Gastrocnemius medialis (tissue), 4 donors: ENCODE measurements around the gene CACNA1S. TPM values are rescaled to one million over a fixed set of nuclear protein-coding genes. Genes with fewer than 3 reads are reported as not detected.

ENCODE experiments used
- ATAC-seq, 2 donors: fragments of 150-250 bp; one replicate each; pipeline ENCODE4 v1.9.1; 2016
- DNase-seq, 2 donors: peaks; one replicate each; pipeline ENCODE4 v3.0.0-alpha.2; 2019
- H3K27ac ChIP-seq, 4 donors: fragments of 200-600 bp; sonication (generic); 1 replicate in 1 of 4; 2 replicates in 3 of 4; pipeline ENCODE4 v1.5.1; 2016 to 2018; ENCODE audit warnings: mild to moderate bottlenecking in 2 of 4, moderate library complexity in 1 of 4
- H3K27me3 ChIP-seq, 3 donors: fragments of 200-600 bp; sonication (generic) in 2 of 3; 1 replicate in 1 of 3; 2 replicates in 2 of 3; pipeline versions ENCODE4 v1.5.1 to v1.6.0; 2016 to 2019; ENCODE audit warnings: mild to moderate bottlenecking in 1 of 3, moderate library complexity in 1 of 3
- H3K36me3 ChIP-seq, 2 donors: fragments of 200-600 bp; sonication (generic) in 1 of 2; one replicate each; pipeline ENCODE4 v1.5.1; 2017 to 2018
- H3K4me1 ChIP-seq, 2 donors: fragments of 200-600 bp; sonication (generic) in 1 of 2; one replicate each; pipeline ENCODE4 v1.5.1; 2016 to 2017; ENCODE audit warnings: mild to moderate bottlenecking in 2 of 2
- H3K4me3 ChIP-seq, 4 donors: fragments of 200-600 bp; sonication (generic) in 3 of 4; 1 replicate in 1 of 4; 2 replicates in 3 of 4; pipeline ENCODE4 v1.5.1; 2016 to 2019; ENCODE audit warnings: mild to moderate bottlenecking in 2 of 4
- H3K9me3 ChIP-seq, 3 donors: fragments of 200-600 bp; sonication (generic) in 2 of 3; 1 replicate in 1 of 3; 2 replicates in 2 of 3; pipeline ENCODE4 v1.5.1; 2016 to 2019
- POLR2A ChIP-seq, 2 donors: fragments of 450-650 bp; IDR thresholded peaks; one replicate each; pipeline ENCODE4 v1.6.1; 2017; ENCODE audit warnings: antibody characterized with exemption in 2 of 2, mild to moderate bottlenecking in 2 of 2, moderate library complexity in 2 of 2
- in situ Hi-C, 4 donors: fragments of 200-750 bp; cut with MboI; loops; one replicate each; pipeline versions ENCODE4 v1.15.0 to v1.8.0; 2017; ENCODE audit warnings: low sequenced_read_pairs in 4 of 4
- intact Hi-C: fragments of 100-400 bp; cut with DNase I; formaldehyde crosslinking; loops from one replicate; pipeline ENCODE4 v1.15.1; 2023; ENCODE audit warnings: low total_unique reads
- total RNA-seq, 4 donors: library from RNA; depleted of rRNA; stranded (reverse); fragments of >200 nt; gene quantifications; one replicate each; pipeline versions ENCODE4 v1.1.0 to v1.2.3, GENCODE V29; 2016
- TF ChIP-seq, protein P1 (sequence below), 5 experiments: fragments of 450-650 bp in 3 of 5; fragments of 200-600 bp in 2 of 5; sonication (generic) in 2 of 5; IDR thresholded peaks in 4 of 5; conservative IDR thresholded peaks in 1 of 5; 1 replicate in 4 of 5; 2 replicates in 1 of 5; pipeline ENCODE4 v1.5.1; 2016 to 2019; ENCODE audit warnings: antibody characterized with exemption in 5 of 5, mild to moderate bottlenecking in 3 of 5, moderate library complexity in 3 of 5

Gene CACNA1S
- total RNA-seq, 4 donors from 2014 or later, result 74.3 to 93.5 (median 81.2) TPM

DNA sequence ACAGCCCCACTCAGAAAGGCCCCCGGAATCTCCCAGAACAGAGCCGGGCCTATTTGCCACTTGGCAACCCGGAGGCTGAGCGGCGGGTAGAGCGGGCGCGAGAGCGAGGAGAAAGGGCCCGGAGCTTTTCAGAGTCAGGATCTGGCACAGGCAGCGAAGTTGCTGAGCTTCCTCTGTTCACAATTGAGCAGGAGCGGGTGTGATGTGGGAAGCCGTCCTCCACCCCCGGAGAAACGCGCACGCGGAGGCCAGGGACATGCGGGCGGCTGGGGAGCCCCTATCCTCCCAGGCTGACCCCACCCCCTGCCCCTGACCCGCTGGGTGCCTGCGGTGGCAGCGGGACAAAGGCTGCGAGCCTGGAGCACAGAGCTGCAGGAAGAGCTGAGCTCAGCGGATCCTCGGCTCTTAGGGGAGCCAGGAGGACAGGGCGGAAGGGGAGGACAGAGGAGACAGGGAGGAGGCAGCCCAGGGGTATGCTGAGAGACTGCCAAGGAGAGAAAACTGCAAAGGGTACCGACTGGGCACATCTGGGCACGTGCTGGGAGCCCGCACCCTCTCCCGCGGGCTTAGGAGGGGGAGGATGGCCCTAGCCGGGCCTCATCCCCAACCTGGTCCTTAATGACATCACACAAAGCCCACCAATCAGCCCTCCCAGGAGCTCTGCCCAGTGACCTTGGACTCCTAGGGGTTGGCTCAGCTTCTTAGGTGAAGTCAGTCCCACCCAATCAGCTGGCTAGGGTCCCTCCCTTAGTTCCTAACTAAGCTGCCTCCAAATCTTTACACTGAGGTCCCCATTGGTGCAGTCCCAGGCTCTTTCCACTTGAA is 98.0 kb downstream of the CACNA1S start:
- in situ Hi-C loops, result no loop called here
- DNase-seq (no peak), ATAC-seq (no peak)
- peaks cover 0 to 7% (median 0%) of the 10 kb centered on the region in 3 donors for H3K27me3 ChIP-seq
- TF ChIP-seq, protein P1, sequence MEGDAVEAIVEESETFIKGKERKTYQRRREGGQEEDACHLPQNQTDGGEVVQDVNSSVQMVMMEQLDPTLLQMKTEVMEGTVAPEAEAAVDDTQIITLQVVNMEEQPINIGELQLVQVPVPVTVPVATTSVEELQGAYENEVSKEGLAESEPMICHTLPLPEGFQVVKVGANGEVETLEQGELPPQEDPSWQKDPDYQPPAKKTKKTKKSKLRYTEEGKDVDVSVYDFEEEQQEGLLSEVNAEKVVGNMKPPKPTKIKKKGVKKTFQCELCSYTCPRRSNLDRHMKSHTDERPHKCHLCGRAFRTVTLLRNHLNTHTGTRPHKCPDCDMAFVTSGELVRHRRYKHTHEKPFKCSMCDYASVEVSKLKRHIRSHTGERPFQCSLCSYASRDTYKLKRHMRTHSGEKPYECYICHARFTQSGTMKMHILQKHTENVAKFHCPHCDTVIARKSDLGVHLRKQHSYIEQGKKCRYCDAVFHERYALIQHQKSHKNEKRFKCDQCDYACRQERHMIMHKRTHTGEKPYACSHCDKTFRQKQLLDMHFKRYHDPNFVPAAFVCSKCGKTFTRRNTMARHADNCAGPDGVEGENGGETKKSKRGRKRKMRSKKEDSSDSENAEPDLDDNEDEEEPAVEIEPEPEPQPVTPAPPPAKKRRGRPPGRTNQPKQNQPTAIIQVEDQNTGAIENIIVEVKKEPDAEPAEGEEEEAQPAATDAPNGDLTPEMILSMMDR (IDR thresholded peaks at IDR 0.05 in 4 of 5, conservative IDR thresholded peaks at IDR 0.05 in 1 of 5), result no peak
- TF ChIP-seq POLR2A (IDR thresholded peaks at IDR 0.05), result no peak
- H3K36me3 ChIP-seq, result no peaks in the 10 kb centered on the region
- H3K4me3 ChIP-seq, result no peak overlapping the region
- no peaks in the 10 kb centered on the region for H3K9me3 ChIP-seq
- intact Hi-C loops, result no loop called here
- H3K27ac ChIP-seq, result no peak overlapping the region
- H3K4me1 ChIP-seq, result peaks cover 11 to 18% of the 10 kb centered on the region in 2 donors

DNA sequence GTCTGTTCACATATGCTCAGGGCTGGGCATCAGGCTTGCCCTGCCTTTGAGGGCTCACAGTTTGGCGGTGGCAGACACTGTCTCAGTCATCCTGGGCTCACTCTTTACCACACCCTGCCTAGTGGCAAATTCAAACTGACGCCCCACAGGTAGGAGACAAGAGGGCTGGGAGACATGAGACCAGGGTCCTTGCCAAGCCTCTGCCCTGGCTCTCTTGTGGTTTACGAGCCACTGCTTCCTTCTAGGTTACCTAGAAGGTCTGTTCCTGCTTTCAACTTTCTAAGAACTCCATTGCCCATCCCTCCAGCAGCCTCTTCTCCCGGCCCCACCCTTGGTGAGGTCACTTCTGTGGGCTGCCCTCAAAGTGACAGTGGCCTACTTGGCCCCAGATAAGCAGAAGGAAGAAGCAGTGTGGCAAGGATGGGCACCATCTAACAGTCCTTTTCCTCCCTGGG is 99.2 kb downstream of the CACNA1S start:
- Histone ChIP-seq H3K36me3 (no peaks in the 10 kb centered on the region), H3K4me3 (no peak overlapping the region), H3K9me3 (no peaks in the 10 kb centered on the region), H3K4me1 (peaks cover 11 to 18% of the 10 kb centered on the region in 2 donors), H3K27me3 (peaks cover 0 to 7% (median 0%) of the 10 kb centered on the region in 3 donors), H3K27ac (no peak overlapping the region)
- intact Hi-C loops (no loop called here), in situ Hi-C loops (no loop called here)
- ATAC-seq, result no peak
- DNase-seq, result no peak
- TF ChIP-seq POLR2A (IDR thresholded peaks at IDR 0.05), result no peak
- TF ChIP-seq, protein P1 (IDR thresholded peaks at IDR 0.05 in 4 of 5, conservative IDR thresholded peaks at IDR 0.05 in 1 of 5), result no peak

DNA sequence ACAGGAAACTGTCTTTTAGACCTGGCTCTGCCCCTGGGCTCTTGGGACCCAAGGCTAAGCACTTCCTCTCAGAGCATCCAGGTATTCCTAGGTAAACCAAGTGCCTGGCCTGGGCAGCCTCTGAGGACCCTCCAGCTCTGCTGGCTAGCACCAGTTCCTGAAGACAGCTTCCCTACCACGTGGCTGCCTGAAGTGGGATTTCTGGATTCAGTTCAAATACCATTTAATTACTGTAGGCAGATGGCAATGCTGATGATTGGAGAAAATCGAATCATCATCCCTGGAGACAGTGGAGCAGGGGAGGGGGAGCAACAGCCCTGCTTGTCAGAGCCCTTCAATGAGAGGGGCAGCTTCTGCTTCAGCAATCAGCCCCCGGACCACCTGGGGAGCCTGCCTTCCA is 100.6 kb downstream of the CACNA1S start:
- H3K4me3 ChIP-seq, result no peak overlapping the region
- intact Hi-C loops, result no loop called here
- H3K36me3 ChIP-seq, result no peaks in the 10 kb centered on the region
- peaks cover 0 to 7% (median 0%) of the 10 kb centered on the region in 3 donors for H3K27me3 ChIP-seq
- no peak overlapping the region for H3K27ac ChIP-seq
- H3K9me3 ChIP-seq, result no peaks in the 10 kb centered on the region
- H3K4me1 ChIP-seq, result peaks cover 11 to 17% of the 10 kb centered on the region in 2 donors
- TF ChIP-seq, protein P1 (IDR thresholded peaks at IDR 0.05 in 4 of 5, conservative IDR thresholded peaks at IDR 0.05 in 1 of 5), result no peak
- no peak for TF ChIP-seq POLR2A (IDR thresholded peaks at IDR 0.05)
- no peak for DNase-seq
- in situ Hi-C loops, result no loop called here
- no peak for ATAC-seq

DNA sequence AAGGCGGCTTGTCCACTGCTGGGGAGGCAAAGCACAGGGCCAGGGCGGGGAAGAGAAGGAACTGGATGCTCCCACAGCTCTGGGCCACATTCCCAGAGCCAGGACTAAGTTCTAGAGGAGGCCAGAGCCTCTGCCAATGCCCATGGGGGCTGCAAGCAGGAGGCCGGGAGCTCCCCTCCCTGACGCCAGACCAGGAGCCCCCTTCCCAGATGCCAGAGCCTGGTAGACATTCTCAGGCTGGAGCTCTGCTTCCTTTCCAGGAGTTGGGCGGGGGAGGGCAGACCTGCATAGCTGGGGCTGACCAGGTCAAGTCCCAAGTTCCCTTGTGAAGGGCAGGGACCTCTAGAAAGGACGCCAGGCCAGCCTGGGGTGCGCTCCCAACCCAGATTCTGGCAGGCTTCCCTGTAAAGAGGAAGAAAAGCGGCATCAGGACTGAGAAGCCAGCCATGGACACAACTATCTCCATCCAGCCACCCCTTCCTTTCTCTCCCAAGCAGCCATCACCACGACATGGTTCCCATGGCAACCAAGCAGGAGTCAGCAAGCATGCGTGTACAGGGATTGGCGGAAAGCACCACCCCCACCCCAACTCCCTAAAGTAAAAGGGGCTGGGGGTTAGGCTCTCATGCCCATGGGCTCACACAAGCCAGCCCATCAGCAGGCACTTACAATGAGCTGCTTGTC is 102.1 kb downstream of the CACNA1S start:
- peaks cover 0 to 2% of the 10 kb centered on the region in 2 donors for H3K4me1 ChIP-seq
- ATAC-seq (no peak), DNase-seq (no peak)
- intact Hi-C loops, result no loop called here
- peaks cover 0 to 7% (median 0%) of the 10 kb centered on the region in 3 donors for H3K27me3 ChIP-seq
- no peak overlapping the region for H3K27ac ChIP-seq
- no peak for TF ChIP-seq POLR2A (IDR thresholded peaks at IDR 0.05)
- TF ChIP-seq, protein P1 (IDR thresholded peaks at IDR 0.05 in 4 of 5, conservative IDR thresholded peaks at IDR 0.05 in 1 of 5), result no peak
- in situ Hi-C loops, result no loop called here
- H3K9me3 ChIP-seq, result no peaks in the 10 kb centered on the region
- no peaks in the 10 kb centered on the region for H3K36me3 ChIP-seq
- no peak overlapping the region for H3K4me3 ChIP-seq
